ENCODE data around the gene MORN1. TPM values are rescaled to one million over a fixed set of nuclear protein-coding genes. Genes with fewer than 3 reads are reported as not detected.

MORN1 gene
- total RNA-seq, 2 experiments from 2014 or later, result 6.2 to 7.9 TPM

- ATAC-seq (no peak), DNase-seq (no peak)
- ChIA-PET CTCF (no interaction called here), POLR2A (no interaction called here)
- H3K27ac Mint-ChIP-seq, result no peak overlapping the region
- H3K9me3 Mint-ChIP-seq (ENCODE audit: insufficient read depth), result no peaks in the 10 kb centered on the region
- no peaks in the 10 kb centered on the region for H3K36me3 Mint-ChIP-seq (ENCODE audit: low read depth)
- H3K4me3 Mint-ChIP-seq, result no peak overlapping the region
- H3K4me1 Mint-ChIP-seq (ENCODE audit: low read depth), result no peaks in the 10 kb centered on the region
- H3K27me3 Mint-ChIP-seq (ENCODE audit: low read depth), result no peaks in the 10 kb centered on the region
Observed at GRCh38 chr1:2352341-2352896, 38.9 kb downstream of the MORN1 start.

GRCh38 chr1:2351723-2352122, 39.6 kb downstream of the MORN1 start:
- Mint-ChIP-seq H3K4me1 (ENCODE audit: low read depth) (no peaks in the 10 kb centered on the region), H3K9me3 (ENCODE audit: insufficient read depth) (no peaks in the 10 kb centered on the region)
- CTCF ChIA-PET, result no interaction called here

GRCh38 chr1:2350911-2351655, 40.3 kb downstream of the MORN1 start:
- no peaks in the 10 kb centered on the region for H3K27me3 Mint-ChIP-seq (ENCODE audit: low read depth)
- ATAC-seq, result no peak
- H3K36me3 Mint-ChIP-seq (ENCODE audit: low read depth), result no peaks in the 10 kb centered on the region
- ChIA-PET POLR2A (no interaction called here), CTCF (no interaction called here)
- H3K9me3 Mint-ChIP-seq (ENCODE audit: insufficient read depth), result no peaks in the 10 kb centered on the region
- no peaks in the 10 kb centered on the region for H3K4me1 Mint-ChIP-seq (ENCODE audit: low read depth)
- no peak for DNase-seq
- H3K4me3 Mint-ChIP-seq, result no peak overlapping the region
- H3K27ac Mint-ChIP-seq, result no peak overlapping the region

More at GRCh38 chr1:2351723-2352122, 39.6 kb downstream of the MORN1 start:
- H3K4me3 Mint-ChIP-seq, result no peak overlapping the region
- H3K36me3 Mint-ChIP-seq (ENCODE audit: low read depth), result no peaks in the 10 kb centered on the region
- no peaks in the 10 kb centered on the region for H3K27me3 Mint-ChIP-seq (ENCODE audit: low read depth)
- ATAC-seq (no peak), DNase-seq (no peak)
- no peak overlapping the region for H3K27ac Mint-ChIP-seq
- POLR2A ChIA-PET, result no interaction called here

GRCh38 chr1:2350501-2350900, 40.9 kb downstream of the MORN1 start:
- H3K27ac Mint-ChIP-seq, result no peak overlapping the region
- no peaks in the 10 kb centered on the region for H3K9me3 Mint-ChIP-seq (ENCODE audit: insufficient read depth)
- H3K27me3 Mint-ChIP-seq (ENCODE audit: low read depth), result no peaks in the 10 kb centered on the region
- DNase-seq, result no peak
- no peaks in the 10 kb centered on the region for H3K36me3 Mint-ChIP-seq (ENCODE audit: low read depth)
- no peak overlapping the region for H3K4me3 Mint-ChIP-seq
- ATAC-seq, result no peak
- ChIA-PET POLR2A (no interaction called here), CTCF (no interaction called here)
- no peaks in the 10 kb centered on the region for H3K4me1 Mint-ChIP-seq (ENCODE audit: low read depth)

- H3K4me1 Mint-ChIP-seq (ENCODE audit: low read depth), result no peaks in the 10 kb centered on the region
Observed at GRCh38 chr1:2349806-2350205, 41.5 kb downstream of the MORN1 start.

GRCh38 chr1:2348346-2349325, 42.7 kb downstream of the MORN1 start:
- ATAC-seq (no peak), DNase-seq (no peak)
- Mint-ChIP-seq H3K27ac (no peak overlapping the region), H3K27me3 (ENCODE audit: low read depth) (no peaks in the 10 kb centered on the region), H3K4me3 (no peak overlapping the region), H3K4me1 (ENCODE audit: low read depth) (no peaks in the 10 kb centered on the region), H3K9me3 (ENCODE audit: insufficient read depth) (no peaks in the 10 kb centered on the region), H3K36me3 (ENCODE audit: low read depth) (no peaks in the 10 kb centered on the region)
- POLR2A ChIA-PET, result no interaction called here
- CTCF ChIA-PET, result no interaction called here

More at GRCh38 chr1:2349806-2350205, 41.5 kb downstream of the MORN1 start:
- no peak overlapping the region for H3K4me3 Mint-ChIP-seq
- H3K9me3 Mint-ChIP-seq (ENCODE audit: insufficient read depth), result no peaks in the 10 kb centered on the region
- H3K27me3 Mint-ChIP-seq (ENCODE audit: low read depth), result no peaks in the 10 kb centered on the region
- H3K36me3 Mint-ChIP-seq (ENCODE audit: low read depth), result no peaks in the 10 kb centered on the region
- ChIA-PET CTCF (no interaction called here), POLR2A (no interaction called here)
- H3K27ac Mint-ChIP-seq, result no peak overlapping the region
- DNase-seq, result no peak
- ATAC-seq, result no peak

- ChIA-PET CTCF (no interaction called here), POLR2A (no interaction called here)
- Mint-ChIP-seq H3K27ac (no peak overlapping the region), H3K9me3 (ENCODE audit: insufficient read depth) (no peaks in the 10 kb centered on the region), H3K4me3 (no peak overlapping the region), H3K36me3 (ENCODE audit: low read depth) (no peaks in the 10 kb centered on the region), H3K27me3 (ENCODE audit: low read depth) (no peaks in the 10 kb centered on the region), H3K4me1 (ENCODE audit: low read depth) (no peaks in the 10 kb centered on the region)
- DNase-seq (no peak), ATAC-seq (no peak)
Observed at GRCh38 chr1:2347896-2348295, 43.5 kb downstream of the MORN1 start.

GRCh38 chr1:2347409-2347785, 44.0 kb downstream of the MORN1 start:
- ChIA-PET POLR2A (no interaction called here), CTCF (interaction anchor here (0.7 kb wide), 1 partner anchor 152 kb away, joined by 3 read pairs; the partner anchor contains the start of gene FAAP20)
- Mint-ChIP-seq H3K36me3 (ENCODE audit: low read depth) (no peaks in the 10 kb centered on the region), H3K27me3 (ENCODE audit: low read depth) (no peaks in the 10 kb centered on the region), H3K4me1 (ENCODE audit: low read depth) (no peaks in the 10 kb centered on the region), H3K27ac (no peak overlapping the region), H3K9me3 (ENCODE audit: insufficient read depth) (no peaks in the 10 kb centered on the region), H3K4me3 (no peak overlapping the region)
- ATAC-seq, result no peak
- DNase-seq, result no peak

- ATAC-seq (no peak), DNase-seq (no peak)
- no peaks in the 10 kb centered on the region for H3K27me3 Mint-ChIP-seq (ENCODE audit: low read depth)
- H3K9me3 Mint-ChIP-seq (ENCODE audit: insufficient read depth), result no peaks in the 10 kb centered on the region
- no peaks in the 10 kb centered on the region for H3K4me1 Mint-ChIP-seq (ENCODE audit: low read depth)
- H3K27ac Mint-ChIP-seq, result no peak overlapping the region
- H3K4me3 Mint-ChIP-seq, result no peak overlapping the region
- ChIA-PET CTCF (interaction anchor here (0.7 kb wide), 1 partner anchor 152 kb away, joined by 3 read pairs; the partner anchor contains the start of gene FAAP20), POLR2A (no interaction called here)
- no peaks in the 10 kb centered on the region for H3K36me3 Mint-ChIP-seq (ENCODE audit: low read depth)
Observed at GRCh38 chr1:2346691-2347408, 44.5 kb downstream of the MORN1 start.

GRCh38 chr1:2345297-2346075, 45.9 kb downstream of the MORN1 start:
- ATAC-seq (no peak), DNase-seq (no peak)
- no peak overlapping the region for H3K4me3 Mint-ChIP-seq
- H3K36me3 Mint-ChIP-seq (ENCODE audit: low read depth), result no peaks in the 10 kb centered on the region
- no peak overlapping the region for H3K27ac Mint-ChIP-seq
- POLR2A ChIA-PET, result no interaction called here
- CTCF ChIA-PET, result no interaction called here
- H3K27me3 Mint-ChIP-seq (ENCODE audit: low read depth), result no peaks in the 10 kb centered on the region
- no peaks in the 10 kb centered on the region for H3K9me3 Mint-ChIP-seq (ENCODE audit: insufficient read depth)
- no peaks in the 10 kb centered on the region for H3K4me1 Mint-ChIP-seq (ENCODE audit: low read depth)

GRCh38 chr1:2344744-2345296, 46.5 kb downstream of the MORN1 start:
- no peak for DNase-seq
- CTCF ChIA-PET, result no interaction called here
- no peak for ATAC-seq
- no peak overlapping the region for H3K27ac Mint-ChIP-seq
- H3K27me3 Mint-ChIP-seq (ENCODE audit: low read depth), result no peaks in the 10 kb centered on the region
- no peaks in the 10 kb centered on the region for H3K36me3 Mint-ChIP-seq (ENCODE audit: low read depth)
- H3K9me3 Mint-ChIP-seq (ENCODE audit: insufficient read depth), result no peaks in the 10 kb centered on the region
- no peaks in the 10 kb centered on the region for H3K4me1 Mint-ChIP-seq (ENCODE audit: low read depth)
- POLR2A ChIA-PET, result no interaction called here
- H3K4me3 Mint-ChIP-seq, result no peak overlapping the region
